HFF-Myc (cell line): ENCODE data around the gene CCS.

Experiments used
- DNase-seq: peaks from one replicate; pipeline ENCODE4 v3.0.0-alpha.2; 2011; ENCODE audit warnings: low read depth; ENCODE audit errors: extremely low read depth
- H3K4me3 ChIP-seq: replicated peaks from 2 replicates; pipeline ENCODE4 v1.5.1; 2011; ENCODE audit warnings: low read depth, mild to moderate bottlenecking, control low read depth, low read length
- CTCF ChIP-seq: IDR thresholded peaks from 2 replicates; pipeline ENCODE4 v1.5.1; 2012; ENCODE audit warnings: mild to moderate bottlenecking, low read depth, low read length, control low read depth; ENCODE audit errors: missing control alignments

CCS gene

DNA sequence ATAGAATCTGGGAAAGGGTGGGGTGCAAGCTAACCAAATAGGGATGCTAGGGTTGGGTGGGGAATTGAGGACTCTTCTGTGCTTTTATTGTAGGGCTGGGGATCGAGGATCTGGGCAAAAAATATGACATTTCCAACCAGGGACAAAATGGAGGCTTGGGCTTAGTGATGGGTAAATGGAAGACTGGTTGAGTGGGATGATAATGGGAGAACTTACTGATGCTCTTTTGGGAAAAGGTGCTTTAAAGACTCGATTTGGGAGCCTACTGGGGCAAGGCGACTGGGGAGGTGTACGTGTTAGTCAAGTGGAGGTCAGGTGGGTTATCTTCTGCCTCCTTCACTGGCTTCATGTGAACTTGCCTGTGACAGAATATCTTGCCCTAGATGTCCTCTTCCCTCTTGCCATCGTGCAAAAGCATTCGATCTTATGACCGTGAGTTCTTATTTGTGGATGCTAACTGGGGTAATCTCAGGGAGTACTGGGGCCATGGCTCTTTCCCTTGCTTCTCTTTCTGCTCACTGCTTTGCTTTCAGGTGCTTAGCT is 35.1 kb downstream of the CCS start:
- H3K4me3 ChIP-seq: no peak overlapping the region
- DNase-seq: no peak
- no peak for TF ChIP-seq CTCF

- TF ChIP-seq CTCF: no peak
- no peak overlapping the region for H3K4me3 ChIP-seq
- DNase-seq: no peak
Observed at GRCh38 chr11:66629356-66629755, 36.4 kb downstream of the CCS start.

- no peak for DNase-seq
- TF ChIP-seq CTCF: no peak
- no peak overlapping the region for H3K4me3 ChIP-seq
Observed at GRCh38 chr11:66631883-66632282, 38.9 kb downstream of the CCS start.

- no peak for TF ChIP-seq CTCF
- DNase-seq: no peak
- no peak overlapping the region for H3K4me3 ChIP-seq
Observed at GRCh38 chr11:66632952-66633351, 40.0 kb downstream of the CCS start.

GRCh38 chr11:66636411-66636810 is 43.4 kb downstream of the CCS start:
- DNase-seq: no peak
- TF ChIP-seq CTCF: no peak
- no peak overlapping the region for H3K4me3 ChIP-seq

GRCh38 chr11:66637557-66638176 is 44.7 kb downstream of the CCS start:
- peak overlapping the region; percentile 95 for H3K4me3 ChIP-seq
- peak; percentile 15 for DNase-seq

More at GRCh38 chr11:66637557-66638176, 44.7 kb downstream of the CCS start:
- TF ChIP-seq CTCF: peak; percentile 2
